GM19240 (cell line): ENCODE measurements around the gene RFX3.
A peak's percentile ranks its signal among the peaks of the same experiment; 100 is the strongest.
"Not testable (repeated sequence)": the region's sequence is repeated elsewhere in the genome, so short reads cannot be mapped to it uniquely, and the experiment has no call there.

ENCODE experiments used
- DNase-seq: peaks from one replicate; pipeline ENCODE4 v3.0.0; 2011; ENCODE audit warnings: low spot score; ENCODE audit not compliant: insufficient read length

The RFX3 gene

DNA sequence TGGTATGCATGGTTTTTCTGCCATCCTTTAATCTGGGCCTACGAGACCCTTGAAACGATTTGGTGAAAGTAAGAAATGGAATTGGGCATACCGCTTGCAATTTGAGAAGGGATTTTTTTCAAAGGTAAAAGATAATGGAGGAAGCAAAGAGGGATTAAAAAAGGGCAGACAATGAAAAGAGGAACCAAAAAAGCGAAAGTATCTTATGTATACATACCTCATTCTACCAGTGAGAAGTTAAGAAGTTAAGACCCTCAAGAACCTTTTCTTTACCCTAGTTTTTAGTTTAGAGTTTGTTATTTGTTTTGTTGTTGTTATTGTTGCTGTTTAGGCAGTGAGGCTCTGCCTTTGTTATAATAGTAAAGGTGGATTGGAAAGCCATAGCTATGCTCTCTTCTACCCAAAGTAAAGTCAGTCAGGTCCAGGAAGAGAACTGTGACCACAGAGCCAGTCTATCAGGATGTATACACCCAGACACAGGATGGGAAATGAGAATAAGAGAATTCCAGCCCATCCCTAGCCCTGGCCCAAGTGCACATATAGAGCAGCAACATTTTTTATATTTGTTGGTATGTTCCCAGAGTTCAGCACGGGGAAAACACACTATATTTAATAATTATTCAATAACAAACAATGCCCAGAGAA lies 166.6 kb downstream of the RFX3 start:
- DNase-seq = no peak

DNA sequence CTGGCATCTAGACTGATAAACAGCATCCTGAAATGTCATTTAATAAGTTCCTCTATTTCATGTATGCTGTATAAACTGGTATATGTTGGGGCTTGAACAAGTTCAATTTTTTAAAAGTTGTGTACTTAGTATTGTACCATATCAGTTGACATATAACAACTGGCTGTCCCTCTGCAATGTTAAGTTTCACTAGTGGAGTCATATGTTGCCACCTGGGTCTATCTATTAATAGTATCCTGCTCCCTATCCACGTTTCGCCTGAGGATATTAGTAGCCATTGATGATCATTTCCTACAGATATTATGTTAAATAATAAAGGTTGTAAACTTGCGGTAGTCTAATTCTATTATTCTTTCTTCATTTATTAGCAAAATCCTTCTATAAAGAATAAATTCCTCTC lies 177.6 kb downstream of the RFX3 start:
- DNase-seq = no peak

DNA sequence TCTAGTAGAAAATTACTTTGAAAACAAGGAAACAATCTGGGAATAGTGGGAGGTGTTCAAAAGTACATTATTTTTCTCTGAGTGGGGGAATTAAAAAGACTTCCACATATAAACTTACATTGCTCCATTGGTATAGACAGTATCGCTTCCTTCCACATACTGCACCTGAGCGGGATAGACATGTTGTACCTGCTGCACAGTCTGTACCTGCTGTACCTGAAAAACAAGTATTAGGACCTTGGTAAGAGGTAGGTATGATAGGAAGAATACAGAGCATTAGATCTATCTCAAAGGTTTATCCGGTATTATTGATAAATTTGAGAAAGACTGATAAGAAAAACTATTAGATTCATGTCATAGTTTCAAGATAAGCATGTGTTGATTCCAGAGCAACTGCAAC lies 179.3 kb downstream of the RFX3 start:
- DNase-seq = no peak

DNA sequence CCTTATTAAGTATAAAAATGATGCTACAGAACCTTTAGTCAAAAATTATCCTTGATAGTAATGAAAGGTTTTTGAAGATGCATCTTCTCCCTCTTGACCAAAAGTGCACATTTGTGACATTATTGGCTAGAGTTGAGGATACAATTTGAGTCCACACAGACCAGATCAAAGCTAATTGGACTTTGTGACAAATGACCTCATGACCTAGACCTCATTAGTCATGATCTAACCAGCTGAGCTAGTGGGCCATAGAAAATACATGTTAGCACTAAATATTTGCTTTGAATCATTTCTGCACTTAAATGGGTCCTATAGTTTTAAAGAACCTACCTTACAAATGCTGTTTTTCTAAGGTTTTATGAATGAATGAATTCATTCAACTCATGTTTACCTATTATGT lies 182.1 kb downstream of the RFX3 start:
- no peak for DNase-seq

DNA sequence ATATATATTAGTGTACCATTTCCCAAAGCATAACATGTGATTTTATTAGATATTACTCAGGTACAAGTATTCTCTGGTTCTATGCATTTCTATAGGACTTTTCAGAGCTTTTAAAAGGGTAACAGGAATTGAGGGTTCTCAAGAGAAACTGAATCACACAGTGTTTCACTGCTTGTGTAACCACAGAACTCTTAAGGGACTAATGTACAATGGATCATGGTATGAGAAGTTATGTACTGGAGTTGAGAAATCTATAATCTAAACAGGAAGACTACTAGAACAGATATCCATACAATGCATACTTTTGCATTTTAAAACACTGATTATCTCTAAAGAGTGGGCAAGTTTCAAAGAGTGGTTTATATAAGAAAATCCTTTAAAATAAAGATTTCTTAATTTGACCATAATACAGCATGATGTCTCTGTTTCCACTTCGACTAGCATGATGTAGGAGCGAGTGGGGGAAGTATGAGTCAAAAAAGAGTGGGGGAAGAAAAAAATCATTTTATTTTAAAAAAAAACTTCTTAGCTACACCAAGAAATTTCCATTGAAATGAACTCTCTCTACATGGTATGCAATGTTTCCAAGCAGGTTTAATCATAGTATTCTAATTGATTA lies 183.5 kb downstream of the RFX3 start:
- no peak for DNase-seq

DNA sequence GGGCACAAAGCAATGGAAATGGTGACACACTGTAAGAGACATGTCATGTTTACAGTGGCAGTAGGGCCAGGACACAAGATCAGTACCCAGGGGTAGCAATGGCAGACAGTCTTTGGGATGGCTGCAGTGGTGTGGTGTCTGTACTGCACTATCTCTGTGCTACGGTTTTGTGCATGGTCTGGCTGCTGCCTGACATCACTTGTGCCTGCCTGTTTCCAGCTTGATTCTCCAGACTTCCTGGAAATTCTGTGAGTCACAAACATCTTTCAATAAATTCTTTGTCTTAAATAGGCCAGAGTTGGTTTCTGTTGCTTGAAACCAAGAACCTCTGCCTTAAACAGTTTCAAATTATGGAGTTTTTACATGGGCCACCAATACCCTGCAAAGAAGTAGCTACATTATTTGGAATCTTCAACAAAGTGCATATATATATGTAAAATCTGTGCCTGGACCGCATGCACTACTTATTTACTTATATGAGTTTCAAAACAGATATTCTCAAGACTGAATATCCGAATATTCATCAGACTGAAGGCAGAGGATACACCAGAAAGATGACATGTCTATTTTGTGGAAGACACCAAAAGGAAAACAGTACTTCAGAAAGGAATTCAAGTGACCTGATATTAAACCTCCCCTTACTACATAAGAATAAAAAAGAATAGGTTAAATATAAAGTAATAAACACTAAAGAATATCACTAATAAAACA lies 188.1 kb downstream of the RFX3 start:
- no peak for DNase-seq

DNA sequence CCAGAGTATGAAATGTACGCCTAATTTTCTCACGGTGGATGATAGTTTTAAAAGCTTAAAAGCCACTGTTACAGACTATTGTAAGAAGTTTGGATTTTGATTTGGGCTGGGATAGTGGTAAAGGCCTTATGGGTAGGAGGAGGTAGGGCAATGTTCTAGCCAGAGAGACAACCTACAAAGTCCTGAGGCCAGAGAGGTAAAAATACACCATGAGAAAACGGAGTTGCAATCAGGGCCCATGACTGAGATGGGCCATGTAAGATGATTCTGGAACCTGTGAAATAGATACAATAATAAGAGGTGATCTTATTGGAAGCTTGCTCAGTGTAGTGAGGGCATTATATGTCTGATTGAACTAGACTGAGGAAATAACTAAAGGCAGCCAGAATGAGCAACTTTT lies 188.8 kb downstream of the RFX3 start:
- no peak for DNase-seq

DNA sequence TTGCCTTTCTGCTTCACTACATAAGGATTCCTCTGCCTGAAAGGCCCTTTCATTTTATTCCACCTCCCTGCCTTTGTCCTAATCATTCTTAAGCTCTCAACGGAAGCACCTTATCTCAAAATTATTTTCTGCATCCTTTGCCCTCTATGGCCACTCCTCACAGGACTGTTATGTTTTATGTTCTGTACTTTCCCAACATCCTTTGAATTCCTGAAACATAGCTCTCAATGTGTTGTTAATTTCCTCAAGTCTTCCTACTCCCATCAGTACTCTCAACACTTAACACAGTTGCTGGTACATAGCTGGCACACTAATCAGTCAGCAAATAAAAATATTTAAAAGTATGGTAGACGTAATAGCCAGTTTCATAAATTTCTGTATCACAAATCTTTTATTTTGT lies 193.0 kb downstream of the RFX3 start:
- DNase-seq = no peak

DNA sequence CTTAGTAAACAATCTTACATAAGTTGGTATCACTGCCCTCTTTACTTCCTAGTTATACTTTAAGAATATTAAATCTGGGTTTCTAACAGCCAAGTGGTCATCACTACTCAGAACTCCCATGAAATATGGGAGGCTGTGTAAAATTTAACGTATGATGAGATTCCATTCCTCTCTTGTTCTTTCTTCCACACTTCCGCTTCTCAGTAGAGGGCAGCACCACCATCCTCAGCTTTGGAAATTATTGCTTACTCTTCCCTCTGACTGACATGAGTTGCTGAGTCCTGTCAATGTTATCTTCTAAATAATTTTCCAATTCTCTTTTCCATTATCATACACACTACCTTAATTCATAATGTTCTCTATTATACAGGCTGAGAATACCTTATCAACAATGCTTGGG lies 194.0 kb downstream of the RFX3 start:
- DNase-seq = no peak

DNA sequence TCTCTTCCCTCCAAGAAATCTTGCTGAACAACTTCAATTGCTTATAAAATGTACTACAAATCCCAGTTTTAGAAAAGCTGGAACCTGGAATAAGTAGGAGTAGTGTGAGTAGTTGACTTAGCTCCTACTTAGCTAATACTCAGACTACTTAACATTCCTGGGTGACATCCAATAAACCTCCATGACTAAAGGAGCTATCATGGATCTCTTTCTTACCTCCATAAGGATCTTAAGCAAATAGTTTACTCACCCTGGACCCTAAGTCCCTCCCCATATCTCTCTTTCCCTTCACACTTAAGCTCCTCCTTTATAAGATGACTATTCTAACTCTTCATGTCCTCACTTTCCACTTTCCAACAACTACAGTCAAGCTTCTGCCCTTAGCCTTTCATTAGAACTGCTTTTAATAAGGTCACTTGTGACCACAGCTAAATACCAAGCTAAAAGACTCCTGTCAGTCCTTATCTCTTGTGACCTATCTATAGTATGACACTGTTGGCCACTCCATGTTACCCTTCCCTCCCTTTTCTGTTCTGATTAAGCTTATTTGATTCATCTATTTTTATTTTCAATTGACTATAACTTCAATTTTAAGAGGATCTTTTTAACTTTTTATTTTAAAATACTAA lies 194.9 kb downstream of the RFX3 start:
- no peak for DNase-seq

DNA sequence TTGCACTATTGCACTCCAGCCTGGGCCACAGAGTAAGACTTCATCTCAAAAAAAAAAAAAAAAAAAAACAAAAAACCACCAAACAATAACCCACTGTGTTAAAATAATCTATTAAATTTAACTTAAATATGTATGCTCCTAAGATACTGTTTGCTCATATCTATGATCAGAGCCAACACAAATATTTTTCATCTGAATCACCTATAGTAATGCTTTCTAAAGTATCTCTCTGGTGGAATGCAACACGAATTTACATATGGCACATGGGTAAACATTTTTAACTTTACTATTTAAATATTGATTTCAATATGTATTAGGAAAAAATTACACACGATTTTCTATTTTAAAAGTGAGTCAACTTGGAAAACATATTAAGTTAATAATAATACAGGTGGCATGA lies 196.4 kb downstream of the RFX3 start:
- DNase-seq = no peak

DNA sequence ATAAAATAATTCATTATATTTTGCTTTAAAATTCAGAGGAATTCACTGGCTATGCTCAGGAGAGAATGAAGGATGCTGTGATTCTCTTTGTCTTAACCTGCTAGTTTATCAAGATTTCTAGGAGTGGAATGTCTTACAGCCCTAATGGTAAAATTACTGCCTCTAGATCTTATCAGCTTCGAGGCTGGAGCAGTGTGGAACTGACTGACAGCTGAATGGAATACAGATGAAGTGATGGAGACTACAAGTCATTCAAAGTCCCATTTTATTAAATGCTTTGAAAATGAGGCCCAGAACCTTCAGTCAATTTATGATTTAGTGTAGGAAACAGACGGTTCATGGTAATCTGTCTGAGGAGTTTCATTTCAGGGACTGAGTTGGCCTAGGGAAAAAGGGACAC lies 202.1 kb downstream of the RFX3 start:
- DNase-seq = no peak

DNA sequence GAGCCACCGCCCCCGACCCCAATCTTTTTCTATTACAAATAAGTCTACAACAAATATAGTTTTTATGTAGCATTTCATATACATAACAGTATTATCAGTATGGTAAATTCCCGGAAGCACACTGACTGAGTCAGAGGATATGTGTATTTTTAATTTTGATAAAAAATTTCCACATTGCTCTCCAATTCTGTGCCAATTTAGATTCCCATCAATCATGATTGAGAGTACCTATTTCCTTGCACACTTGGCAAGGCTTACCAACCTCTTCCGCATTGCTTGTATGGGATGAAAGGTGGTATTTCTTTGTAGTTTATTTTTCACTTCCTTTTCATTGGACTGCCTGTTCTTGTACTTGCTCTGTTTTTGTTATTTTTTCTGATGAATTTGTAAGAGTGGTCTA lies 204.6 kb downstream of the RFX3 start:
- DNase-seq = no peak

DNA sequence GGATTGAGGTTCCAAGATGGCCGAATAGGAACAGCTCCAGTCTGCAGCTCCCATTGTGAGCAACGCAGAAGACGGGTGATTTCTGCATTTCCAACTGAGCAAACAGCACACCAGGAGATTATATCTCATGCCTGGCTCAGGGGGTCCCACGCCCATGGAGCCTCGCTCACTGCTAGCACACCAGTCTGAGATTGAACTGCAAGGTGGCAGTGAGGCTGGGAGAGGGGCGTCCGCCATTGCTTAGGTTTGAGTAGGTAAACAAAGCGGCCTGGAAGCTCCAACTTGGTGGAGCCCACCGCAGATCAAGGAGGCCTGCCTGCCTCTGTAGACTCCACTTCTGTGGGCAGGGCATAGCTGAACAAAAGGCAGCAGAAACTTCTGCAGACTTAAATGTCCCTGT lies 213.2 kb downstream of the RFX3 start:
- DNase-seq = not testable (repeated sequence)

DNA sequence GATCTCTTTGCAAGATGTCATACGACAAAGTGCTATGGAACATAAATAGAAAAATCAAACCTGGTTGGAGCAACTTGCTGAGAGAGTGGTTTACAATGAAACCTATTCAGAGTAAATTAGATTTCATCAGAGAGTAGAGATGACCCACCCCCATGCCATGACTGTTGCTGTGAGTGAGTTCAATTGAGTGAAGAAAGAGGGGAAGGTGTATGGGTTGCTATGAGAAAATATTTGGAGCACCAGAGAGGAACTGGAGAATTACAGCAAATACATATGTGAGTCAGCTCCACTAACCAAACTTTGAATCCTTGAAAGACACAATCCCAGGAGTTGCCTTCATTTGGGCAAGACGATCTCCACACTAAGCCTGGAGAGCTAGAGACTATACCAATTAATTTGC lies 217.2 kb downstream of the RFX3 start:
- DNase-seq = no peak

DNA sequence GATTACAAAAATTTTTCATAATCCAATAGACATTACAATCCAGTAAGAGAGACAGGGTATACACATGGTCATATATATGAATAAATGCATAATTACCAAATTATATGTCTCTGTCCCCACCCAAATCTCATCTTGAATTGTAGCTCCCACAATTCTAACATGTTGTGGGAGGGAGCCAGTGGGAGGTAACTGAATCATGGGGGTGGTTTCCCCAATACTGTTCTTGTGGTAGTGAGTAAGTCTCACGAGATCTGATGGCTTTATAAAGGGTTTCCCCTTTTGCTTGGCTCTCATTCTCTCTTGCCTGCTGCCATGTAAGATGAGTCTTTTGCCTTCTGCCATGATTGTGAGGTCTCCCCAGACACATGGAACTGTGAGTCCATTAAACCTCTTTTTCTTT lies 221.4 kb downstream of the RFX3 start:
- DNase-seq = not testable (repeated sequence)

DNA sequence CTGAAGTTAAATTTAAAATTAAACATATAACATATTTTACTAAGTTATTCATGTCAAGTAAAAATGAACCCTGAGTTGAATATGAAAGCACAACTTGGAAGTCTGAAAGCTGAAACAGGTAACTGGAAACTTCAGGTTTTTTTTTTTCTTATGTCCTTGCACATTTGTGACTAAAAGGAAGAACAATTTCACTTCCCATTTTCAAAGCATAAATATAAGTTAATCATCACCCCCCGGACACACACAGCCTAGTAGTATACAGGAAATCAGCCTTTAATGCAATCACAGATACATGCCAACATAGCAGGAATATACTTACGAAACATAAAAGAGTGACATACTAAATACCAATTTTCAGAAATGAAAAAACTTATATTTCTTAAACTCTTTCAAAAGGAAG lies 225.9 kb downstream of the RFX3 start:
- peak; percentile 31 for DNase-seq

DNA sequence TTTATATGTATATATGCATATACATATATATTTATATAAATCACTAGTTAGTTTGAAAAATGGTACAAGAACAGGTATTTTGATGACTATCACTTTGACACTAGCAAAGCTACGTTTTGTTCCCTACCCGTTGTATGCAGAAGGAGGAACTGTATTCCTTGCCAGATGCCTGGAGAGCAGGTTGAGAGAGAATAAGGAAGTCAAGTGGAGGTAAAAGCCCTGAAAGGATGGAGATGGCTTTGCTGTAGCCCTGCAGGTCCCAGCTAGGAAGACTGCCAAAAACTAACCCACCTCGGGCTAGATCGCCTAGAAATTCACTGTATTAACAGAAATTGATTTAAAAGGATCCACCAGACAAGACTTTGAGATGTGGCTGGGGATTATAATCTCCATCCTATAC lies 229.3 kb downstream of the RFX3 start:
- no peak for DNase-seq

DNA sequence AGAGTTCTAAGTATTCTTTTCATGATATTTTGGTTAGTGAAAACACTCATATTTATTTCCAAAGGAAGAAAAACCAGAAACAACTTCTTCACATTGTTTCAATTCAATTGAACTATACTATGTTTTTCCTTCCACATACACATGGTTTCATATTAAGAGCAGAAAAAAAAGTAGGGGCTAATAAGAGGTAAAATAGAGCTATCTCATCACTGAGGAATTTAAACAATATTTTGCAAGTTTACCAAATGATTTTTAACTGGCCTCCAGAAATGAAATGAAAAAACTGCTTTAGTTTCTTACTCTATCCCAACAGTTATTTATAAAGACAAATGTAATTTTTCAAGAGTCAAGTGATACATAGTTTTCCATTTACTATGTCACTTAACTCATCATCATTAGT lies 233.5 kb downstream of the RFX3 start:
- DNase-seq = no peak

DNA sequence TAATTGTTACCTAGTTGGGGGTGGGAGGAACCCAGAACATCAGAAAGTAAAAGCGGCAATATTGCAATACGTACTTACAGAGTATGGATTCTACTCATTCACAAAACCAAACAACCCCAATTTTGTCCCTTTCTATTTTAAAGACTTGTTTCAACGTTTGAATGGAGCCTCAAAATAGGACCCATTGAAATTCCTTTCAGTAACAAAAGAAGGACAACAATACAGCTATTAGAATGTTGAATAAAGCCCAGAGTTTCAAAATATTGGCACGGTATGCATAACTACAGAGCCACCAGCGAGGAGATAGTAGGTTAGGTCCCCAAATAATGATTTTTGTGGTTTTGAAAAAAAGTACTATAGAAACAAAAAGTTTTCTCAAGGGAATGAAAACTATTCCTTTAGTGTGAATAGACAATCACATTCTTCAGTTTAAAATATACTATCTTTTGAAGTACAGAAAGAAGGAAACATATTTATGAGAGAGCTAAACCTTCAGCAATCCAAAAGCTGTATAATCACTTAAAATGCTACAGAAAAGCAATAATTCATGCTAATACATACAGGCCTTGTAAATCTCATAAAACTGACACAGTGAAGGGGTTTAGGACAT lies 235.5 kb downstream of the RFX3 start:
- no peak for DNase-seq

DNA sequence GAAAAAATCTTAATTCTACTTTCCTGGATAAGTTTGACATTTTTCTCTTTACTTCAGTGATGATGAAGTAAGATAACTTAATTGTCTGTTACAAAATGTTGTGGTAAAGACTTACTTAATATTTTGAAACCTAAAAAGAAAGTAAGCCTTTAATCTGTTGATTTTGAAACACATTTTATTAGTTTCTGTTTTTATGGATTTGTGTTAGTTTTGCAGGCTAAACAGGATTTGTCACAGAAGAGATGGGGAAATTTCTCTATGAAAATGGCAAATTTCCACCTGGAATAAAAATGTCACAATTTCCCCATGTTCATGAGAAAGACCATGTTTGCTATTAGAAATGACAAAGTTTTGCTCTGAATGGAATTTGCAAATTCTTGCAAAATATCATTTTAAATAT lies 237.1 kb downstream of the RFX3 start:
- DNase-seq = no peak
